ENCODE measurements around the gene ELMO3.

- TF ChIP-seq MAX (IDR thresholded peaks at IDR 0.05; ENCODE audit: insufficient read depth, insufficient read length) (no peak), CTCF (IDR thresholded peaks at IDR 0.05; ENCODE audit: extremely low read depth in 1 of 2, insufficient read depth in 1 of 2, low read depth in 1 of 2, low read length in 2 of 2) (peak in 1 of 2 donors; percentile 18), EZH2 (IDR thresholded peaks at IDR 0.05; ENCODE audit: borderline replicate concordance, low read depth, low read length, severe bottlenecking) (no peak)
Observed at GRCh38 chr16:67177743-67178699, 20.9 kb upstream of the ELMO3 start.

Measured in endothelial cell of umbilical vein (primary cell).